GM18517 (cell line): ENCODE data around the gene COX19.

Source experiments
- ATAC-seq: cut with Tn5 transposase; IDR thresholded peaks from one replicate; pipeline ENCODE4 v1.9.1; 2021; ENCODE audit warnings: mild to moderate bottlenecking, moderate library complexity; ENCODE audit not compliant: unreplicated experiment

COX19 gene

DNA sequence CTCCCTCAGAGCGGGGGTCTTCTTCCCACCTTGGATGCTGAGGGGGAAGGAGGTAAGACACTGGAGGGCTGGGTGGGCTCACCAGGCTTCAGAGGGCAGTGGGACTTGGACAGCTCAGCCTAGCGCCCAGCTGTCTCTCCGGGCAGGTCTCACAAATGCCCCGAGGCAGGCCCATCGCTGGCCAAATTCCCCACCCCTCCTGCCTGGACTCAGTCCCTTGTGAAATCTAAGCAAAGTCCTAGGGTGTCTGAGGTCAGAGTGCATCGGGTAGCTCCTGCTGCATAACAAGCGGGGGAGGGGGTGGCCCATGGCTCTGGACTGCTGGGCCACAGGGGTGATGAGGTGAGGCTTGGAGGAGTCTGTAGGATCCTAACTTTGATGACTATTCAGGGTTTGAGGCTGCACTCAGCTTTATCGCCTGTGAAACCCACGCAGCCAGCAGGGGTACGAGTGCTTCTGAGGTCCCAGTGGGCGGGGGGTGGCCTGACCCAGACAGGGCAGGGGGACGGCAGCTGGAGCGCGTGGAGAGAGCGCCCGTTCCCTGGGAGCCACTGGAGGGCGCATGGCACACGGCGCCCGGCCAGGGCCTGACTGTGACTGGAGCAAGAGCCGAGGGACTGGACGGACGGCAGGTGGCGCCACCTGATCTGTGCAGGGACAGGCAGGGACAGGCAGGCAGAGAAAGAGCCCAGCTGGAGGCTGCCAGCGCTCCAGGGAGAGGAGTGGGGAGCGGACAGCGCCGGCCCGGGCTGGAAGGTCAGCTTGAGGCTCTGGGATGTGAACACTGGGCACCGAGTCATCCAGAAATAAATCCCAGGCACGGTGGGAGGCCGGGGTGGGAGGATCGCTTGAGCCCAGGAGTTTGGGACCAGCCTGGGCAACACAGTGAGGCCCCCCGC lies 17.6 kb upstream of the COX19 start:
- peak; percentile 74 for ATAC-seq

DNA sequence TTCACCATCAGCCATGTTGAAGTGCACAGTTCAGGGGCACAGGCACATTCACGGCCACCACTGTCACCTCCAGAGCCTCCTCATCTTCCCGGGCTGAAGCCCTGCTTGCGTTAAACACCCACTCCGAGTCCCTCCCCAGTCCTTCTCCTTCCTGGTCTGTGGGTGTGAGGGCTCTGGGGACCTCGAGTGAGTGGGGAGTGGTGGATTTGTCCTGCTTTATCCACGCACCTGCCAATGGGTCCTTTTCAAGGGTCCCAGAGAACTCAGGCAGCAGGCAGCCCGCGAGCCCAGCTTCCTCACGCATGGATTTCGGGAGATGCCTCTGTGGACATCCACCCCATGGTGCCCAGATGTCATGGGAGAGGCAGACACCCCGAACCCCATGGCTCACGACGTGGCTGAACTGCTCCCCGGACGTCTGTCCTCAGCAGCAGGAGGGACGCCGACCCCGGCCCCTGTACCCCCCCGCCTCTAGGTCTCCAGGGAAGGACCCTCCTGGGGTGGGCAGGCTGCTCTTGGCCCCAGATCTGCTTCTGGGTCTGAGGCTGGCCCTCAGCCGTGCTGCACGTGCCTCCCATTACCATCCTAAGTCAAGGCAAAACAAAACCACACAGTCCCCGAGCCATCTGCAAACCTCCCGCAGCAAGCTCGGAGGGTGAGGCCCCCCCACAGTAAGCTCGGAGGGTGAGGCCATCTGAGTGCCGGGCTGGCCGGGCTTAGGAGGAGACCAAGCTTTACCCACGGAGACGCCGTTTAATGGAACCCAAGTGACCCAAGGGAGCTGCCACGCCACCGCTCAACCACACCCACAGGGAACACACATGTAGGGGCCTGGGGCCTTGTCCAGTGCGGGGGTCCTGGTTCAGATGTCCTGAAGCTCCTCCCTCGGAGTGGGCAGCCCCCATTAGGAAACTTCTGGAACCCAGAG lies 16.6 kb upstream of the COX19 start:
- ATAC-seq, result no peak

DNA sequence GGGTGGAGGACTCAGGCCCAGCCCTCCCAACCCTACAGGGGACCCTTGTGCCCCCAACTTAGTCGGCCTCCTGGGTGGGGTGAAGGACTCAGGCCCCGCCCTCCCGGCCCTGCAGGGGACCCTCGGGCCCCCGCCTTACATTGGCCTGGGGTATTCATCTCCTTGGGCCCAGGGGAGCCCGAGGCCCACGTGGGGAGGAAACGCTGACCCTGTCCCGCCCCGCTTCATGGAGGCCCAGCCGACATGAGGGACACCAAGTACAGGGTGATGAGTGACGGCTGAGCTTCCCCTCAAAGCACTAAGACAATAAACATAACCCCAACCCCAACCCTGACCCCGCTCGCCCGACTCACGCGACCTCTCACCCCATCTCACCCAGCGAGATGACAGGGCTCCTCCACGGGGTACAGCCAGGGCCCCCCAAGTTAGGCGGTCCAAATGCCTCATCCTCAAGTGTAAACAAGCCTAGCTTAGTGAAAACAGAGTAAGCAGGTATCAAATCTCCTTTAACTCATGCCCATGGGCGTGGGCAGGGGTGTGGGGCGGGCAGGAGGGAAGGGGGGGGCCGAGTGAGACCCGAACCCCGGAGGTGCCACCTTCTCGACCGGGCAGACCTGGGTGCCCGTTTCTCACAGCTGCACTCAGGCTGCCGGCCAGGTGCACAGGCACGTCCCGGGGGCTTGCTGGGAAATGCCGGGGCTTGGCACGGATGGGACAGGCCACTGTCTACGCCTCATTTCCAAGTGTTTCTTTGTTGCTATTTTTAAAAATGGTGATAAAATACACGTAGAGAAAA lies 15.8 kb upstream of the COX19 start:
- no peak for ATAC-seq

DNA sequence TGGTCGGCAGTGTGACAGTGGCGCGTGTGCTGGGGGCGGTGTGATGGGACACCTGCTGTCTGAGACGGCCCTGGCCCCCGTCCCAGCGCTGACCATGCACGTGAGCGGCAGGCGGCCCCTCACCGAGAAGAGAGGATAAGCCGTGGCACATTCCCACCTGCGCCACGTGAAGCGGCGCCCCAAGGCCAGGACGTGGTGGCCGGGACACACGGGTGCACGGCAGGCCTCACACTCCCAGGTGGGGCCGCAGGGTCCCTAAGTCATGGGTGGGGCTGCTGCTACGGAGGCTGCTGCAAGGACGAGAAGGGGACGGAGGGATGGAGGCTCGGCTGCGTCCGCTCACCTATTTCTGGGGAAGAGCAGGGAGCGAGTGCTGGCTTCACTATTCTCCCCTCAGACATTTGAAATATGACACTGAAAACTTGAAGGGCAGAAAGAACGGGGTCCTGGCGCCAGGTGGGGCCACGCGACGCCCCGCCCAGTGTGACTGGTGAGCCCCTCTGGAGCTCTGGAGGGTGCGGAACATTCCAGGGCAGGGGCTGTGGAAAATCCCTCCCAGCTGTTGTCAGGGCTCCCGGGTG lies 15.1 kb upstream of the COX19 start:
- no peak for ATAC-seq

DNA sequence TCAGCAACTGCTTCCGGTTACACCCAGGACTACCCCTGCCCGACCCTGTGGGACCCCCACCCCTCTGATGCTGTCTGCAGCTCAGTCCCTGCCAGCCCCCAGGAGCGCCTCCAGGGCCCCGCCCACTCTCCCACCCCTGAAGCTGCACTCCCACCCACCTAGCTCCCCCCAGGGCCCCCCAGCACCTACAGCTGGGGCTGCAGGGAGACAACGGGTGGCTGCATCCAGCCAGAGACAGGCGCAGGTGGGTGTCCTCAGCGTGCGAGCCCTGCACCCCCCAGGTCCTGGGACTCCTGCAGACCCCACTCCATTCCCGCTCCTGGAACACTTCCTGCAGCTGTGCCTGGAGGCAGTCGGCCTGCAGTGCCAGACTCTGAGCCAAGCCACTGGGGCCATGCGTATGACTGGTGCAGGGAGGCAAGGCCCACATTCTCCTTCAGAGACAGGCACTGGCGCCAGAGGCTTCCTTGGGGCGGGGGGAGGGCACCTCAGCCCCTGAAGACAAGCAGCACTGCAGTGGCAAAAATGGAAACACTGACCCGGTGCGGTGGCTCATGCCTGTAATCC lies 13.7 kb upstream of the COX19 start:
- no peak for ATAC-seq

DNA sequence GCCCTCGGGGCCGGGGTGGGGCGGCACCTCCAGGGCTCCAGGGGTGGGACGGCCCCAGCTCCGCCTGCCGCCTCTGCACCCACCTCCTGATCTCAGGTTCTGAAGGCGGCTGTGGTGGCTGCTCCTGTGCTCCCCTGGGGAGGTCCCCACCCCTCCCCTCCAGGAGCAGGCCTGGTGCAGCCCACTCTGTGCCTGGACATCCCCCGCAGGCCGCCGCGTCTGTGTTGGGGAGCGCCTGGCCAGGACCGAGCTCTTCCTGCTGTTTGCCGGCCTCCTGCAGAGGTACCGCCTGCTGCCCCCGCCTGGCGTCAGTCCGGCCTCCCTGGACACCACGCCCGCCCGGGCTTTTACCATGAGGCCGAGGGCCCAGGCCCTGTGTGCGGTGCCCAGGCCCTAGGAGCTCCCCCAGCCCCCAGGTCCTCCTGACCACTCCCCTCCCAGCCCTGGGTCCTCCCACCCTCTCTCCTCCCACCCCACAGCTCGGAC lies 13.1 kb upstream of the COX19 start:
- no peak for ATAC-seq

DNA sequence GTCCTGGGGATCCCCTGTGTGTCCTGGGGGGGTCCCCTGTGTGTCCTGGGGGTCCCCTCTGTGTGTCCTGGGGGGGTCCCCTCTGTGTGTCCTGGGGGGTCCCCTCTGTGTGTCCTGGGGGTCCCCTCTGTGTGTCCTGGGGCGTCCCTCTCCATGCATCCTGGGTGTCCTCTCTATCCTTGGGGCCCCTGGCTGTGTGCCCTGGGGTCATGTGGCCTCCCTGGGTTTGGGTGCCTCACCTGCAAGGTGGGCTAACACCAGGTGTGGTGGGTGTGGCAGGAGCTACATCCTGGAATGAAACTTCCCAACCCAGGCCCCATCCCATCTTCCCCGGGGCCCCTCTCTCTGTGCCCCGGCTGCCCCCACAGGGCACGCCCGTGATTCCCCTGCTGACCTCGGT lies 12.6 kb upstream of the COX19 start:
- ATAC-seq, result no peak

DNA sequence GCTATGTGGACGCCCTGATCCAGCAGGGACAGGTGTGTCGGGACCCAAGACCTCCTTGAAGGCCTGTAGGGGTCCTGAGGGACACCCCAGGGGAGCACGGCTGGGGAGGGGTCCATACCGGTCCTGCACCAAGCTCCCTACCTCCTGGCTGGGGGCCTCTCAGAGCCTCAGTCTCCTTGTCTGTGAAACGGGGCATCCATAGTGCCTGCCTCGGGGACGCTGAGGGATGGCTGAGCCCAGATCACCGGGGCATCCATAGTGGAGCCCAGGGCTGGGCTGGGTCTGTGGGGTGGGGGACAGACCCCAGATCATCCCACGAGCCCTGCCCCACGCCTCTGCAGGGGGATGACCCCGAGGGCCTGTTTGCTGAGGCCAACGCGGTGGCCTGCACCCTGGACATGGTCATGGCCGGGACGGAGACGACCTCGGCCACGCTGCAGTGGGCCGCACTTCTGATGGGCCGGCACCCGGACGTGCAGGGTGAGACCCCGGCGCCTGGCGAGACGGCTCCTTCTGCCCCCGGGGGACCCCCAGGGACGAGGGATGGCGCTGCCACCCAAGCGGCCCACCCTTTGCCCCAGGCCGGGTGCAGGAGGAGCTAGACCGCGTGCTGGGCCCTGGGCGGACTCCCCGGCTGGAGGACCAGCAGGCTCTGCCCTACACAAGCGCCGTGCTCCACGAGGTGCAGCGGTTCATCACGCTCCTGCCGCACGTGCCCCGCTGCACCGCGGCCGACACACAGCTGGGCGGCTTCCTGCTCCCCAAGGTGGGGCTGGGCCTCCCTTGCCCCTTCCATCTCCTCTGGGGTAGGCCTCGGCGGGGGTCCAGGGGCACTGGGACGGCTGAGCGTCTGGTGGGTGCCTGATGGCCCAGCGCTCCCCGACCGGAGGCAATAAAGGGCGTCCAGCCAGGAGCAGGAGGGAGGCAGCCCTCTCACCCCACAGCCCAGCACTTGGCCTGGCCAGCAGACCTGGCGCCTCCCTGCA lies 11.7 kb upstream of the COX19 start:
- ATAC-seq, result no peak

DNA sequence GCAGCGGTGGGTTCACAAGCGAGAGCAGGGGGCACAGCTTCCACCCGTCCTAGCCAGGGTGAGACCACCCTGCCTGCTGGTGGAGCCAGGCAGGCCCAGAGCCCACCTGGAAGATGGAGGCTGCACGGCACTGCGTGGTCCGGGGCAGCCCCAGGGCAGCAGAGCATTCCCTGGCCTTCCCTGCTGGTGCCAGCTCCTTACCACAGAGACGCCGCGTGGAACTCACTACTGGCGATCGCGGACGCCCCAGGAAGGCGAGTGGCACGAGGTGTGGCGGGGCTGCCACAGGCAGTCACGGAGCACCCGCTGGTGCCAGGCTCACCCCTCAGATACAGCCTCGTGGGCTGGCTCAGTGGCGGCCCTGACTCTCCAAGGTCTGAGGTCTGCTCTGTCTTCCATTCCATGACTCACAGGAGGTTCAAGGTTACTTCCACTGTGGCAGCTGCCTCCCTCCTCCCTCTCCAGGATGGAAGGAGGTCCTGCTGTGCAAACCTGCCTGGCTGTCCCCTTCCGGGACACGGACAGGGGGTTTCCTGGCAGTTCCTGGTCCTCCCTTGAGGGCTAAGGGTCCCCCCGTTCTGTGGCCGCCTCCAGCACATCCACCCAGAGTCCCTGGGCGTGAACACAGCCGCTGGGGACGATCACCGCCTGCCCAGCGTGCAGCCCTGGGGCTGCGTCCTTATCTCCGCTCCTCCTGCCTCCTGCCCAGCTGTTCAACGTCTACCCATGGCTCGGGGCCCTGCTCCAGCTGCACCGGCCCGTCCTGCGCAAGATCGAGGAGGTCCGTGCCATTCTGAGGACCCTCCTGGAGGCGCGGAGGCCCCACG lies 10.8 kb upstream of the COX19 start:
- no peak for ATAC-seq

DNA sequence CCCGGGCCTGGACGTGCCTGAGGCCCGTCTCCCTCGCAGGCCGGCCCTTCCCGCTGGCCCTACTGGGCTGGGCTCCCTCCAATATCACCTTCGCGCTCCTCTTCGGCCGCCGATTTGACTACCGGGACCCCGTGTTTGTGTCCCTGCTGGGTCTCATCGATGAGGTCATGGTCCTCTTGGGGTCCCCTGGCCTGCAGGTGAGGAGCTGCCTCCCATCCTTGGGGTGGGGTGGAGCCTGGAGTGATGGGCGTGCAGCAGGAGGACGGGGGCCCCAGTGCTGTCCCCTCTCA lies 9.7 kb upstream of the COX19 start:
- no peak for ATAC-seq

DNA sequence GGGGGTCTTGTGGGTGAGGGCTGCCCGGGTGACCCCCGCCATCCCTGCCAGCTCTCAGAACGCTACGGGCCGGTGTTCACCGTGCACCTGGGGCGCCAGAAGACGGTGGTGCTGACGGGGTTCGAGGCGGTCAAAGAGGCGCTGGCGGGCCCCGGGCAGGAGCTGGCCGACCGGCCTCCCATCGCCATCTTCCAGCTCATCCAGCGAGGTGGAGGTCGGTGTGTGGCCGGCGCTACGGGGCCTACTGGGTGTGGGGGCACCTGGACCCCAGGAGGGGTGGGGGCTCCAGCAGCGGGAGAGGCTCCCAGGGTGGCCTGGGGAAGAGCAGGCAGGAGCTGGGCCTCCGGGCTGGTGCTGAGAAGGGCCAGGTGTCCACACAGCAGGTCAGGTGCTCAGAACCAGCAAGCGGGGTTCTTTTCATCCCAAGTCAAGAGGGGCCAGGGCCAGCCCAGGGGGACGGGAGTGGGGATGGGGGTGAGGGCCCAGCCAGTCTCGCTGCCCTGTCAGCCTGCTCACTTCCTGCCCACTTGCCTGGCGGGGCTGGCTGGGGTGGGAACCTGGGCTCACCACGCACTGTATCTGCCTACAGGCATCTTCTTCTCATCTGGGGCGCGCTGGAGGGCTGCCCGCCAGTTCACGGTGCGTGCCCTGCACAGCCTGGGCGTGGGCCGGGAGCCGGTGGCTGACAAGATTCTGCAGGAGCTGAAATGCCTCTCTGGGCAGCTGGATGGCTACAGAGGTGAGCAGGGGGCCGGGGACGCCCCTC lies 9.2 kb upstream of the COX19 start:
- ATAC-seq, result no peak

DNA sequence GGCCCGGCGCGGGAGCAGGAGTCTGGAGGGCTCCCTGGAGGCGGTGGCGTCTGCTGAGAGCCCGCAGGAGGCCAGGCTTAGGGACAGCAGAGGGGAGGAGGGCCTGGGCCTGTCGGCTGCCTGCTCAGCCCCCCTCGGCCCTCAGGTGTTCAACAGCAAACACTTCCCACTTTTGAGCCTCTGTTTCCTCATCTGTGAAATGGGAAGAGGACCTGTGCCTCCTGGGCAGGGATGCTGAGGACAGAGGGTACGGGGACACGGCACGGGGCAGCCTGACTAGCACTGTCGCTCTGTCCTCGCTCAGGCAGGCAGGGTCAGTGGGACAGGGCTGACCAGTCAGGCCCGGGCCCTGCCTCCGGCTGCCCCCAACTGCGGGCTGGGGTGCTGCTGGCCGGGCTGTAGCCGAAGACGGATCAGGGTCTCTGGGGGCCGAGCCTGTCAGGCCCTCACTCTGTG lies 8.3 kb upstream of the COX19 start:
- ATAC-seq, result no peak

DNA sequence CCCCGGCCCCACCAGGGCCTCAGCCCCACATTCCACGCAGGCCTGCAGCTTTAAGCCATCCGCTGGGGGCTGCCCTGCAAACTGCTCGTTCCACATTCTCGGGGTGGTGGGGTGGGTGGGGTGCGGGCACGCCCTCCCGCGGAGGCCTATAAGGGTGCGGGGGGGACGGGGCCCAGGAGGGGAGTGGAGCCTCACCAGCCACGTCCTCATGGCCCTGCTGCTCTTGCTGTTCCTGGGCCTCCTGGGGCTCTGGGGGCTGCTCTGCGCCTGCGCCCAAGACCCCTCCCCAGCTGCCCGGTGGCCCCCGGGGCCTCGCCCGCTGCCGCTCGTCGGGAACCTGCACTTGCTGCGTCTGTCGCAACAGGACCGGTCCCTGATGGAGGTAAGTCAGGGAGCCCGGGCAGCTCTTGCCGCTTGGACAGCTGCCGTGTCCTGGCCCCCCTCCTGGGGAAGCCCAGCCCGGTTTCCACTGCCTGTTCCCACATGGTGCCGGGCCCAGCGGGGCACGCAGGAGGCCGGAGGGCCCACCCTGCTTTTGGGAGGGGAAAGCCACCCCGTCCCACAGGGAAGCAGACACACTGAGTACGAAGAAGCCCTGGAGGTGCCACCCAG lies 7.8 kb upstream of the COX19 start, which contains the start of gene CYP2W1:
Gene CYP2W1, plus strand, starts transcription at position 178 of the 612 bp plus-strand sequence. Its CDS starts 31 bp downstream, at position 209.
- ATAC-seq, result no peak

DNA sequence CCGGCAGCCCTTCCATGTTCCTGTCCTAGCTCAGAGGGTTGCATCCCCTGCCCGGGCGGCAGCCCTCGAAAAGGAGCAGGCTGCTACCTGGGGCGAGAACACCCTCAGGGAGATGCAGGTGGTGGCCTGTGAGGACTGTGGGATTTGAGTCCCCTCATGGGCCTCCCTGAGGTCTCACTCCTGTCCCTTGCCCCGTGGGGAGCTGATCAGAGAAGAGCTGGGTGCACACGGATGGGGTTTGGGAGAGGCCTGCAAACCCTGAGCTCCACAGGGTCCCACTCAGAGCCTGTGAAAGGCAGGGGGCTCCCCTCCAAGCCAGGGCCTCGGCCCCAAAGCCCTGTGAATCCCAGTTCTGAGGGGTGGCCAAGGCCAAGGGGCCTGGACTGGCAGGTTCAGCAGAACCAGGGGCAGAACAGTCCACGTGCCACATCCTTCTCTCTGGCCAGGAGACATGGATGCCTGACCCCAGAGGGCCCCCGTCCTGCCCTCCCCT lies 7.2 kb upstream of the COX19 start:
- ATAC-seq, result no peak

DNA sequence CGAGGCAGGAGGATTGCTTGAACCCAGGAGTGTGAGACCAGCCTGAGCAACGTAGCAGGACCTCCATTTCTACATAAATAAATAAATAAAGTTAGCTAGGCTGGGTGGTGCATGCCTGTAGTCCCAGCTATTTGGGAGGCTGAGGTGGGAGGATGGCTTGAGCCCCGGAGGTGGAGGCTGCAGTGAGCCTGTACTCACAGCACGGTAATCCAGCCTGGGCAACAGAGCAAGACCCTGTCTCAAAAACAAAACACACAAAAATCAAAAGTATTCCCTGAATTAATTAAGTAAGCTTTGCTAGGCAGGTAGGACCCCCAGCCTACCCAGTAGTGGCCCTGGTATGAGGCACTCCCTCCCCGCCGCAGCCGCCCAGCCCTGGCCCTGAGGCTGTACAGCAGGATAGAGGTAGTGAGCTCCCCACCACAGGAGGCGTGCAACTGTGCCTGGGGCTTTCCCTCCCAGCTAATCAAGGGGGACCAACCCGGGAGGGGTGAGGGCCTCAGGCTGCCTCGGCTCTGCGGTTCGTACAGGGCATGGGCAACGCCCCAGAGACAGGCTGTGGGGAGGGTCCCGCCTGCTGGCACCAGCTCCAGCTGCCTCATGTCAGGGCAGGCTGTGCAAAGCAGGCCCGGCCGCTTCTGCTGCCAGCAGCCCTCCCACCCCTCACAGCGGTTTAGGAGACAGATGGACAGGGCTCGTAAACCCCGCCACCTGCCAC lies 6.6 kb upstream of the COX19 start:
- ATAC-seq, result no peak

DNA sequence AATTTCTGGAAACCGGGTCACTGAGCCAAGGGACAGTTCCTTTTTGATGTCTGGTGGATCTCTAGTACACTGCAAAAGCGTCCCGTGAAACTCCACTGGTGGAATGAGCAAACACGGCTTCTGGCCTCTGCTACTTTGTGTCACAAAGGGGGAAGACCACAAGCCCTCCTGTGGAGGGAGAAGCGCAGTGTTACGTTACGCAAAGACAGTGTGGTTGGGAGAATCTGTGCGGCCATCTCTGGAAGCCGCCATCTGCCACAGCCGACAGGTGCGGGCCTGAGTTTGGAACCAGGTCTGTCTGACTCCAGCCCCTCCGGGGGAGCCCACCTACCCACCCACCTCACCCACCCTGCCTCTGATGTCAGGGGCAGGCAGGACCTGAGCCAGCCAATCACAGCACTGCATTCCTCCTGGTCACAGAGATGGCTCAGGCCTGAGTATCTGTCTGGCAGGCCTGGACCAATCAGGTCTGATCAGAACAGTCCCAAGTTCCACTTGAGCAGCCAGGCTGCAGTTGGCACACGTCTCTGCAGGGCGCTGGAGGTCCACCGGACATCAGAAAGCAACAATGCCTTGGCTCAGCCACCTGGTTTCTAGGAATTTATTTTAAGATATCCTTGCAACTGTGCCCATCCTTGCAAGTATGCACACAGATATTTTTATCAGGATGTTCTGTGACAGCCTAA lies 4.7 kb upstream of the COX19 start:
- ATAC-seq, result no peak
